ENCODE measurements around the gene TUBGCP6. TPM values are rescaled to one million over a fixed set of nuclear protein-coding genes. Genes with fewer than 3 reads are reported as not detected.

Gene TUBGCP6
- total and polyA plus RNA-seq, 10 of the 15 experiments (the other 5 are each of a cell fraction or from before 2014, with no cell fraction given) = 0.74 to 41.4 (median 19.4) TPM

DNA sequence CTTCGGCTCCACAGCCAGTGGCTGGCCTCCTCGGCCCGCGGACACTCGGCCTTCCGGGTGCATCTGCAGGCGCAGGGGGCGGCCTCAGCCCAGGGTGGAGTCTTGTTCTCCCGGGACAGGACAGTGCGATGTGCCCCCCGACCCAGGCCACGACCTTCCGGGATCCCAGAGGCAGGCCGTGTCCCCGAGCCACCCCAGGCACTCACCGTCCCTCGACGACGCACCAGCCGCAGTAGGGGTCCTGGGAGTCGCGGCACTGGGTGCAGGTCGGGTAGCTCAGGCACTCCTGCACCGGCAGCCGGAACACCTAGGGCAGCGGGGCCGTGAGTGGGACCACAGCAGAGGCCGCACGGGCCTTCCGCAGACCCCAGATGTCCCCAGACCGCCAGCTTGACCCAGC lies 42.9 kb upstream of the TUBGCP6 start (continued):
- TF ChIP-seq, protein P1, sequence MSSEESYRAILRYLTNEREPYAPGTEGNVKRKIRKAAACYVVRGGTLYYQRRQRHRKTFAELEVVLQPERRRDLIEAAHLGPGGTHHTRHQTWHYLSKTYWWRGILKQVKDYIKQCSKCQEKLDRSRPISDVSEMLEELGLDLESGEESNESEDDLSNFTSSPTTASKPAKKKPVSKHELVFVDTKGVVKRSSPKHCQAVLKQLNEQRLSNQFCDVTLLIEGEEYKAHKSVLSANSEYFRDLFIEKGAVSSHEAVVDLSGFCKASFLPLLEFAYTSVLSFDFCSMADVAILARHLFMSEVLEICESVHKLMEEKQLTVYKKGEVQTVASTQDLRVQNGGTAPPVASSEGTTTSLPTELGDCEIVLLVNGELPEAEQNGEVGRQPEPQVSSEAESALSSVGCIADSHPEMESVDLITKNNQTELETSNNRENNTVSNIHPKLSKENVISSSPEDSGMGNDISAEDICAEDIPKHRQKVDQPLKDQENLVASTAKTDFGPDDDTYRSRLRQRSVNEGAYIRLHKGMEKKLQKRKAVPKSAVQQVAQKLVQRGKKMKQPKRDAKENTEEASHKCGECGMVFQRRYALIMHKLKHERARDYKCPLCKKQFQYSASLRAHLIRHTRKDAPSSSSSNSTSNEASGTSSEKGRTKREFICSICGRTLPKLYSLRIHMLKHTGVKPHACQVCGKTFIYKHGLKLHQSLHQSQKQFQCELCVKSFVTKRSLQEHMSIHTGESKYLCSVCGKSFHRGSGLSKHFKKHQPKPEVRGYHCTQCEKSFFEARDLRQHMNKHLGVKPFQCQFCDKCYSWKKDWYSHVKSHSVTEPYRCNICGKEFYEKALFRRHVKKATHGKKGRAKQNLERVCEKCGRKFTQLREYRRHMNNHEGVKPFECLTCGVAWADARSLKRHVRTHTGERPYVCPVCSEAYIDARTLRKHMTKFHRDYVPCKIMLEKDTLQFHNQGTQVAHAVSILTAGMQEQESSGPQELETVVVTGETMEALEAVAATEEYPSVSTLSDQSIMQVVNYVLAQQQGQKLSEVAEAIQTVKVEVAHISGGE (CRISPR knock-in tag; IDR thresholded peaks at IDR 0.05) = no peak
- TF ChIP-seq EGR1 (IDR thresholded peaks at IDR 0.05; ENCODE audit: borderline replicate concordance in 1 of 2, low read depth in 2 of 2, low read length in 2 of 2) (no peak), SIX5 (IDR thresholded peaks at IDR 0.05; ENCODE audit: low read depth, low read length, severe bottlenecking) (no peak), HDAC6 (IDR thresholded peaks at IDR 0.05; ENCODE audit: unreplicated experiment) (no peak), TAF1 (IDR thresholded peaks at IDR 0.05; ENCODE audit: borderline replicate concordance, low read depth, low read length) (no peak), ESRRA (IDR thresholded peaks at IDR 0.05; ENCODE audit: low read length) (no peak), RUNX3 (IDR thresholded peaks at IDR 0.05; ENCODE audit: low read length) (no peak)

GRCh38 chr22:50286701-50287318 lies 42.0 kb upstream of the TUBGCP6 start:
- intact Hi-C loops (cut with micrococcal nuclease; ENCODE audit: unreplicated experiment) (no loop called here), in situ Hi-C loops (cut with MboI) (no loop called here)
- TF ChIP-seq POLR2A (IDR thresholded peaks at IDR 0.05; ENCODE audit: low read depth, low read length) (peak; percentile 41; the same call in 1 of the 2 replicates), TAF1 (IDR thresholded peaks at IDR 0.05; ENCODE audit: borderline replicate concordance, low read depth, low read length) (no peak)
- ATAC-seq (no peak), FAIRE-seq (no peak), DNase-seq (ENCODE audit: low read depth, low spot score) (no peak)
- ChIA-PET RAD21 (ENCODE audit: unreplicated experiment) (no interaction called here), CTCF (no interaction called here), POLR2A (no interaction called here), SMC1A (ENCODE audit: uncharacterized antibody, unreplicated experiment) (no interaction called here)
- no peak overlapping the region for H3K9ac ChIP-seq (ENCODE audit: control insufficient read depth, insufficient read depth, low read length)
- peaks cover 4% of the 10 kb centered on the region for H3K4me1 ChIP-seq (ENCODE audit: control insufficient read depth, insufficient read depth, low read length)
- H2AFZ ChIP-seq (ENCODE audit: control insufficient read depth, low read depth, low read length) = no peak overlapping the region
- no peaks in the 10 kb centered on the region; the same call in 1 of the 2 replicates for H4K20me1 ChIP-seq (ENCODE audit: control insufficient read depth, insufficient read depth)
- peaks cover 11% of the 10 kb centered on the region for H3K79me2 ChIP-seq (ENCODE audit: control insufficient read depth, insufficient read depth, low read length)
- WGBS (ENCODE audit: insufficient coverage, insufficient replicate concordance, low lambda C conversion rate, missing lambda C conversion rate) = 95% methylated on average over 33 of the region's 40 CpGs
- H3K27ac ChIP-seq (ENCODE audit: control insufficient read depth, insufficient read depth) = no peak overlapping the region
- peaks cover 10 to 52% of the 10 kb centered on the region in 2 experiments; a peak in 3 of 4 replicates for H3K36me3 ChIP-seq (ENCODE audit: control insufficient read depth in 2 of 2, insufficient read depth in 2 of 2, low read length in 1 of 2)
- H3K4me3 ChIP-seq = no peak overlapping the region
- H3K27me3 ChIP-seq (replicated peaks in 1 of 2; ENCODE audit: control insufficient read depth in 2 of 2, insufficient read depth in 2 of 2, low read length in 1 of 2) = no peaks in the 10 kb centered on the region
- no peak overlapping the region for H3K4me2 ChIP-seq (ENCODE audit: control insufficient read depth, insufficient read depth)
- no TSS peak for BruUV-seq (replicated peaks)
- no peaks in the 10 kb centered on the region for H3K9me3 ChIP-seq (replicated peaks; ENCODE audit: control insufficient read depth, insufficient read depth, low read length)
